SK-N-DZ (cell line): ENCODE results near the gene PRR22.
A peak's percentile ranks its signal among the peaks of the same experiment; 100 is the strongest.
"Not testable (repeated sequence)": the region's sequence is repeated elsewhere in the genome, so short reads cannot be mapped to it uniquely, and the experiment has no call there.

Source experiments
- DNase-seq: peaks from one replicate; pipeline ENCODE4 v3.0.0-alpha.2; 2015; ENCODE audit warnings: low spot score

The PRR22 gene

DNA sequence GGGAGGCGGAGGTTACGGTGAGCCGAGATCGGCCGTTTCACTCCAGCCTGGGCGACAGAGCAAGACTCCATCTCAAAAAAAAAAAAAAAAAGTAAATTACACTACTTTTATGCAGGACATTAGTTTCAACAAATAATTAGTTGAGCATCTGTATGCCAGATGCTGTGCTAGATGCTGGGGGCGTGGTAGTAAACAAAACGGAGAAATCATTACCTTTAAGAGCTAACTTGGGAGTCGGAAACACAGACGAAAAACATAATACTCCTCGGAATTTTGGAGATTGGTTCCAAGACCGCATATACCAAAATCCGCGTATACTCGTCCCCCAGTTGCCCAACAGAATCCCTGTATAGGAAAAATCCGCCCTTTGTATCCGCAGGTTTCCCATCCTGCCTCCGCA is 7.7 kb upstream of the PRR22 start:
- no peak for DNase-seq

DNA sequence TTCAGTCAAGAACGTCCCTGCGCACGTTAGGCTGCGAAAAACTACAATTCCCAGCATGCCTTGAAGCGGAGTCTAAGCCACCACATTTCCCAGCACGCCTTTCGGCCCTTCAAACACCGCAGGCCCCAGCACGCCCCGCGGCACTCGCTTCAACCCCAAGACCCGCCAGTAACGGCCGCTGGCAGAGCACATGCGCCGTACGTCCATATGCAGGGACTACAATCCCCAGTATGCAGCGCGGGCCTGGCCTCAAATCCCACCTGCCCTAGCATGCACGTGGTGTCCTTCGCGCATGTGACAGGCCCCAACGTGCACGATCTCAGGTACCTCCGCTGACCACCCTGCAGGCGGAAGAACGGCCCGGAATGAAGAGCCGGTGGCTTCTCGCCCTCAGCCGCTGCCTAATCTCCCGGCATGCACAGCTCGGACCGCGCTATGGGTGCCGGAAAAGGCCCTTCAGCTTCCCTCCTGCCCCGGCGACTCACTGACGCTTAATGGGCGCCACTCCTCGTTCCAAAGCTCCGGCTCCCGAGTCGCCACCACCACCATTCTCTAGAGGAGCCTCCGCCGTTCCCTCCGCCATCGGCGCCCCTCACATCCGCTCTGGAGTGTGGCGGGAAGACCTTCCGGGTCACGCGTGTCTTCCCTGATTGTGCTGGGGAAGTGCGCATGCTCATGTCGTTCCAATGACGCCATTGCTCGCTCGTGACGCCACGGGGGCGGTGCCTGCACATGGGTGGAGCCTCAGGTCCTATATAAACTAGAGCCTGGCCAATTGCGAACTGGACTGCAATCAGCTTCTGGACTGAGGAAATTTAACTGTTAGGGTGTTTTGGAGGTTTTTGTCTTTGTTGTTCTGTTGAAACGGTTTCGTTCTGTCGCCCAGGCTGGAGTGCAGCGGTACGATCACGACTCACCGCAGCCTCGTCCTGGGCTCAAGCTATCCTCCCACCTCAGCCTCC is 6.3 kb upstream of the PRR22 start, which contains the start of gene DUS3L:
Gene DUS3L (minus strand): TSS at position 605 of the 962 bp plus-strand sequence. CDS start 22 bp downstream, at position 583.
- DNase-seq, result peak; percentile 98

DNA sequence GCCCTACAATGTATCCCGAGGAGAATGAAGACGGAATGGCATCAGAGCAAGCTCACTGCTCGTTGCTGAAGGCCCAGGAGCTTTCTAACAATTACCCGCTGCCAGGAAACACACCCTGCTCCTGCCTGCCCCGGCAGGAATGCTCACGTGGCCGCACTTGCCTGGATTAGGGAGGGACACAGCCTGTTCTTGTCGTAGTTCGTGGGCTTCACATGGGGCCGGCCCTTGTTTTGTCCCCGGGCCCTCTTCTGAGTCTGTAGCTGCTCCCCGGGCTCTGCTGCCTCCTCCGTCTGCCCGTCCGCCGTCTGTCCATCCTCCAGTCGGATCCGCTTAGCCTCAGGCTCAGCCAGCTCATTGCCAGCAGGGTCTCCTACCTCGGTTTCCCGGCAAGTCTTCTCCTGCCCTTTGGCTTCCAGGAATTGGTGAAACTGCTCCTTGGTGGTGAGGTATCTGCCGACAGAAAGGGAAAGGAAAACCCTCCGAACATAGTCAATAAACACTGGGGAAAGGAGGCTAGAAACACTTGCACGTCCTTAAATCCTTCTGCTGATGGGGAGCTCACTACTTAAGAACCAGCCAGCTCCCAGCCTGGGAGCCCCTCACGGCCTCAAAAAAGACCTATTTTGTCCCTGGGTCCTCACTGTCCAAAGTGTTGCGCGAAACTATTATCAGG is 5.5 kb upstream of the PRR22 start:
- DNase-seq, result no peak

DNA sequence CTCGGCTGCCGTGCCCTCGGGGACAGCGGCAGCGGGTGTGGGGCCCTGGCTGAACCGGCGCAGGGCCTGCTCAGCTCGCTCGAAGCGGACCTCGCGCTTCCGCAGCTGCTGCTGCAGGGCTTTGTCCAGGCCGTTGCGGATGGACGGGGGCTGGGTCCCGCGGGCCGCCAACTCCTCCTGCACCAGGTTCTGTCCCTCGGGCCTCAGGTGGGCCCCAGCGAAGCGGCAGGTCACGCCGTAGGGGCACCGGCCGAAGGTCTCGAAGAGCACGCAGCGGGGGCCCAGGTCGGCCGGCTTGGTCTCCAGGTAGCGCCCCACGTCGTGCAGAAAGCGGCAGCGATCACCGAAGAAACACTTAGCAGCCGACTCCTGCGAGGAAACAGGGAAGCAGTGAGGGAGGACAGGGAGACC is 4.8 kb upstream of the PRR22 start:
- no peak for DNase-seq

DNA sequence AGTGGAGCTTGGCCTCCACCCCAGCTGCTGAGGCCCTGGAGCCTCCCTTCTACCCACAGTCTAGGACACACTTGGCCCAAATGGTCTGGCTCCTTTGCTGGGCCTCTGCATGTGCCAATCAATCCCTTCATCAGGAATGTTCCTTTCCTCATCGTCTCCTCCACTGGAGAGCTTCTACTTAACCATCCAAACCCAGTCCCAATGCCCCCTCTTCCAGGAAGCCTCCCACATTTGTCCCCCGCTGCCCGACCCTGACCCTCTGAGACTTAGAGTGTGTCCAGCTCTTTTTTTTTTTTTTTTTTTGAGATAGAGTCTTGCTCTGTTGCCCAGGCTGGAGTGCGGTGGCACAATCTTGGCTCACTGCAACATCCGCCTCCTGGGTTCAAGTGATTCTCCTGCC is 3.9 kb upstream of the PRR22 start:
- no peak for DNase-seq

DNA sequence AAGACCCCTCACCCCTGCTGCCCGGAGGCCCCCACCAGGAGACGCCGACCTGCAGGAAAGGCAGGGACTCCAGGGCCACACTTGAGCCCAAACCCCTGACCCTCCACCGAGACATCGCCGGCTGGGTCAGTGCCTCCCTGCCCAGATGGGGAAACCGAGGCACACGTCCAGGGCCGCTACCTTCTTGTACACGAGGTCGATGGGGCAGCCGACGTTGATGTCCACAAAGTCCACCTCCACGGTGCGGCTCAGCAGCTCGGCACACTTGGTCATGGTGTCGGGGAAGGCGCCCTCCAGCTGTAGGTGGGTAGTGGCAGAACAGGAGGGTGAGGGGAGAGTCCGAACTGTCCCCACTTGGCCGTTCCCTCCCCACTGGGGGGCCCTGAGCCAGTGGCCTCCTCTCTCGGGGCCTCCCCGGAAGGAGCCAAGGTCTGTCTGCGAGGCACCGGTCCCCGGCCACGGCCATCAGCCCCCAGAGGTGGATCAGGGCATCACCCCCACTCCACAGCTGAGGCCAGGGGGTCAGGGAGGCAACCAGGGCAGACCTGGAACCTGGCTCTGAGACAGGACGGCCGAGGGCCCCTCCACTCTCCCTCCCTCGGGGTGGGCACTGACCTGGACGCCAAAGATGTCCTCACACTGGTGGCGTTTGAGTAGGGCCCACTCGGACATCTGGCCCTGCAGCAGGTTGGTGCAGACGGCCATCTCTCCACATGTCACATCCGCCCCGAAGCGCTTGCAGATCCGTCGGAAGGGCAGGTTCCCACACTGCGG is 3.0 kb upstream of the PRR22 start:
- no peak for DNase-seq

DNA sequence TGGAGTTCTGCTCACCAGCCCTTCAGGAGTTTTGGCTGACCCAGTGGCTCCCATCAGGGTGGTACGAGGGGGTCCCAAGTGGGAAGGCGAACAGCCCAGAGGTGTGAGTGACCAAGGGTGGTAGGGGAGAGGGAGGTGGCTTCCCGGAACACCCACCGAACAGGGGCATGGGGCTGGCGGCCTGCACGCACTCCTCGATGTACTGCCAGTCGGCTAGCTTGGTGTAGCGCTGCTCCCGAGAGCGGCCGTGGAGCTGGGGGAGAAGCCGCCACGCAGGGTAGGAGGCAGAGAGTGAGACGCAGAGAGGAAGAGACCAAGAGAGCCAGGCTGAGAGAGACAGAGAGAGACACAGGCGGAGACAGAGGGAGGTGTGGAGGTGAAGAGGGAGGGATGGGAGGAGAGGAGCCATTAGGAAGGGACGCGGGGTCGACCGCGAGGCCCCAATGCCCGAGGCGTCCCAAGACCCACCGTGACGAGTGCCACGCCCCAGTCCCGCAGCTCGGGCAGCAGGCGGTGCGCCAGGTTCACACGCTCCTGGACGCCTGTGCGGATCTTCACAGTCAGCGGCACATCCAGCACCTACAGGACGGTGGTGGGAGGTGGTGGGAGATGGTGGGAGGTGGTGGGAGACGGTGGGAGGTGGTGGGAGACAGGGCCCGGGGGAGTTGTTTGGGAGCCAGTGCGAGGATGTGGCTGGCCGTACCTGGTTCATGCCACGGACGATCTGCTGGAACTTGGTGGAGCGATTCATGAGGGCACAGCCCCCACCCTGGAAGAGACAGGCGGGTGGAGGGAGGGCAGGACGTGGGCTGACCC is 2.3 kb upstream of the PRR22 start:
- DNase-seq, result no peak

DNA sequence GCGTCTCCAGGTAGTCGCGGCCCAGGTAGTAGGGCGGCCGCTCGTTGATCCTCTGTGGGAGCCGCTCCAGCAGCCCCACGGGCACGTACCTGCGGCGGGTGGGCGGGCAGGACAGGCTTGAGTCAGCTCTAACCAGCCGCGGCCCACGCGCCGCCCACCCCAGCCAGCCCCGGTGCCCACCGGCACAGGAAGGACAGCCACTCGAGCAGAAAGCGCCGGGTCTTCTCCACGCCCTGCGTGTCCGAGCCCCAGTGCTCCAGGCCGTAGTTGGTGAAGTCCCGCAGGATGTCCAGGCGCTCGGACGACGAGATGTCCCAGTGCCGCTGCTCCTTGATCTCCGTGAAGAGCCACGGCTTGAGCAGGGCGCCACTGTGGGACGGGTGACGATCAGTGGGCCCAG is 877 bp upstream of the PRR22 start:
- no peak for DNase-seq

DNA sequence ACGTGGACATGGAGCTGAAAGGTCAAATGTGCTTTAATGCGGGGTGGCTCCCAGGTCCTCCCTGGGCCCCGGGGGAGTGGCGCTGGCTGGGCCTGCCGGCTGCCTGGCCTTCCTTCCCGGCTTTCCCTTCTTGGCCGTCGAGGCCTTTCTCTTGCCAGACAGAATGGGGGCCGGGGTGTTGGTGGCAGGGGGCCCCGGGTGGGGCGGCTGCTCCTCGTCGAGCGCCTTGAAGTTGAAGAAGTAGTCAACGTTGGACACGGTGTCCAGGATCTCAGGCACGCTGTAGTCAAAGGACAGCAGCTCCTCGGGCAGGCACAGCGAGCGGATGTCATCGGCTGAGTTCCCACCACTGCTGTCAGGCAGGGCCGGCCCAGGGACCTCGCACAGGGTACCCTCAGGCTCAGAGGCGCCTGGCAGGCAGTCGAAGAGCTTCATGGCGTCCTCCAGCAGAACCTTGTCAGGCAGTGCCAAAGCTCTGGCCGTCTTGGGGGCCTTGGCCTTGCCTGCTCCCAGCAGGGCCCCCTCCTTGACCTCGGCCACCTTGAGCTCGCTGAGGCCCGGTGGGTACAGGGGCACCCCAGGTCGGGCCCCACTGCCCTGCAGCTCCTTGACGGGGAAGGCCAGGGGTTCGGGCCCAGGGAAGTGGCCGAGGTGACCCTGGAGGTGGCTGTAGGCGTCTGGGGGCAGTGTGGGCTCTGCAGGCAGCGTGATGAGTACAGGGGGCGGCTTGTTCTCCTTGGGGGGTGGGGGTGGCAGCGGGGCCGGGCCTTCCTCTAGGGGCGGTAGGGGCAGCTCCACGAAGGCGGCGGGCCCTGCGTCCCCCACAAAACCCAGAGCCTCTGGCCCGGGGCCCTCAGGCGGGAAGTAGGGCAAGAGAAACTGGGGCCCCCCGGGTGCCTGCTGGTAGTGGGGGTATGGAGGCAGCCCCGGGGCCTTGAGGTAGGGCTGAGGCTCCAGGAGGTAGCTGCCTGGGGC is 1.3 kb downstream of the PRR22 start:
- DNase-seq, result no peak

DNA sequence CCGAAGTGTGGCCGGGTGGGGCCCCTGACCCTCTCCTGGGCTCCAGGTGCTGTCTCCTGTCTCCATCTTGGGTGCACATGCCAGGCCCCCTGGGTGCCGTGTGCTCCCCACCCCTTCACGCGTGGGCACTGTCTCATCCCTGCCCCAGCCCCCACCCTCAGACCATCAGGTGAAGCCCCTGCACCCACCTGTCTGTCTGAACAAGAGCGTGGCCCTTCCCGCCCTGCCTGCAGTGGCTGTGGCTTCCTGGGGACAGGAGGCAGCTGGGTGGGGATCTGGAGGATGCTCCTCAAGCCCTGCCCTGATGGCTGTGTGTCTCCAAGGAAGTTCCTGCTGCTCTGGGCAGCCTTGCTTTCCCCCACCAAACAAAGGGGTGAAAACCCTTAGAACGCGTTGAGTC is 2.2 kb downstream of the PRR22 start:
- no peak for DNase-seq

DNA sequence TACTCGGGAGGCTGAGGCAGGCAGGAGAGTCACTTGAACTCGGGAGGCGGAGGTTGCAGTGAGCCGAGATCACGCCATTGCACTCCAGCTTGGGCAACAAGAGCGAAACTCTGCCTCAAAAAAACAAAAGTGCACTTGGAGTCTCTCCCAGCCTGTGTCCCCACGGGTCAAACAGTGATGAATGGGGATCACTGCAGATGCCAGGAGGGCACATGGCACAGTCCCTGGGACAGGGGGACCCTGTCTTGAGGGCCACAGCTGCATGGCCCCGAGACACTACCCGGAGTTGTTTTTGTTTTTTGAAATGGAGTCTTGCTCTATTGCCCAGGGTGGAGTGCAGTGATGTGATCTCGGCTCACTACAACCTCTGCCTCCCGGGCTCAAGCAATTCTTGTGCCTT is 3.6 kb downstream of the PRR22 start:
- DNase-seq, result not testable (repeated sequence)

DNA sequence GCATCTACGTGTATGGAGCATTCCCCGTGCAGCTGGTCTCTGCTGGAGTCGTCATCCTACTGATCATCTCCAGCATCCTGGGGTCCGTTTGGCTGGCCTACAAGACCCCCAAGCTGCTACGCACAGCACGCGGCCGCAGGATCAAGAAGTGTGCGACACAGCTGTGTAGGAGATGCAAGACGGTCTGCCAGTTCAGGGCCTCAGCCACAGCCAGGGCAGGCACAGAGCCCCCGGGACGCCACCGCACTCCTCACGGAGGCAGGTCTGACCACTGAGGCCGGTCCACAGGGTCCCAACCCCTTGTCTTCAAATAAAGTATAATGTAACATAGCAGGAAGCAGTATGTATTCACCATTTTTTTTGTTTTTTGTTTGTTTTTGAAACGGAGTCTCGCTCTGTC is 6.1 kb downstream of the PRR22 start:
- DNase-seq, result no peak

DNA sequence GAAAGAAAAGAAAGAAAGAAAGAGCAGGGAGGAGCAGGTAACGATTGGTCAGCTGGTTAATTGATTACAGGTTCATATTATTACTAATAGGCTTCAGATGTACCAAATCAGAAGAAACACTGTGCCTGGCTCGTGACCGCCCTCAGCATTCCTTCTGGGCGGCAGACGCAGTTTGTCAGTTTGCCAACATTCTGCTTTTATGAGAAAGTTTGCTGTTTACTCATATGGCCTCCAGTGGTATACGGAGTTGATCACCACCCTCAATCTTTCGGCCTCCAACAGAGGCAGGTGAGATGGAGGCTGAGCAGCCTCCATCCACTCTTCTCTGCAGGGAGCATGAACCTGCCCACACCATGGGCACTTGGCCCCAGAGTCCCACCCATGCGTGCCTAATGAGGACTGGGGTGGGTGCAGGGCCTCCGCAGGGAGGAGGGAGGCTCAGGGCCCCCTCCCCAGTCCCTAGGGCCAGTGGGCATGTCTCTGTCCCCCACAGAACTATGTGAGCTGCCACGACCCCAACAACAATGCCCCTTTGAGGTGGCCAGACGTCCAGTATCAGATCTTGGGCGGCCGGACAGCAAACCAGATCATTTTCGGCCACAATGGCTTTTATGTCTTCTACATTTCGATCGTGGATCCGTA is 8.8 kb downstream of the PRR22 start:
- no peak for DNase-seq

DNA sequence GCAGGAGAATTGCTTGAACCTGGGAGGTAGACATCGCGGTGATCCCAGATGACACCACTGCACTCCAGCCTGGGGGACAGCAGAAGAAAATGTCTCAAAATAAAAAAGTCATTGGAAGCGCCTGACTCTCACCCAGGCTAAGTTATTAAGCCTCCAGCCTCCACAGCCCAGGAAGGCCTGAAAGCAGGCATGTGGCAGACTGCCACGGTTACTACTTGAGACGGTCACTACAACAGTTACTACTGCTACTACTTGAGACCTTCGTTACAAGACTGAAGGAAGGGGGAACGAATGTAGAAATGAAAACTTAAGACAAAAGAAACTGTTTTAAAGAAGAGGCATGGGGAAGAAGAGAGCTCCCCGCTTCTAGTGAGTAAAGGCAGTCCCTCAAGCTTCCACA is 9.6 kb downstream of the PRR22 start:
- no peak for DNase-seq

DNA sequence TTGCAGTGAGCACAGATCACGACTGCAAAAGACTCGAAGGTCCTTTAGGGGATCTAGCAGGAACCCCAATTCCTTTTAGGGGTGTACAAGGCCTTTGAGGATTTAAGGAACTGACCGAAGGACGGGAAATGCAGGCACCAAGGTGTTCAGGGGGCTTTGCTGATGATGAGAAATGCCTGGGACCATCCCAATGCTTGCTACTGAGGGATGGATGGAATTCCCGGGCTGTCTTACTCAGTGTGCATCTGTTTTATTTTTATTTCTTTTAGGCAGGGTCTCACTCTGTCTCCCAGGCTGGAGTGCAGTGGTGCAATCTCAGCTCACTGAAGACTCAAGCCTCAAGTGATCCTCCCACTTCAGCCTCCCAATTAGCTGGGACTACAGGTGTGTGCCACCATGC is 11.3 kb downstream of the PRR22 start:
- no peak for DNase-seq

DNA sequence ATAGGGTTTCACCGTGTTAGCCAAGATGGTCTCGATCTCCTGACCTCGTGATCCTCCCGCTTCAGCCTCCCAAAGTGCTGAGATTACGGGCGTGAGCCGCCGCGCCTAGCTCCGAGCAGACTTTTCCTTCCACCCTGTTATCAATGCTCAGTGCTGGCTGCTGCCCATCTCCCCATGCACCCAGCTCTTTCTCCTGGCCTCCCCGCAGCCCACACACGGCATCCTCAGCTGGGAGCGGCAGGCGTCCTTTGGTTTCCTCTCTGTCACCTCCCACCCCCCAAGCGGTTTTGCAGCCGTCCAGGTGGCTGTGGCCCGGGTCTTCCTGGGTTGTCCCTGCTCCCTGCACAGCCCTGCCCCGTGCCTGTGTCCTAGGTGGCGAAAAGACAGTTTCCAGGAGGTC is 12.1 kb downstream of the PRR22 start:
- no peak for DNase-seq

DNA sequence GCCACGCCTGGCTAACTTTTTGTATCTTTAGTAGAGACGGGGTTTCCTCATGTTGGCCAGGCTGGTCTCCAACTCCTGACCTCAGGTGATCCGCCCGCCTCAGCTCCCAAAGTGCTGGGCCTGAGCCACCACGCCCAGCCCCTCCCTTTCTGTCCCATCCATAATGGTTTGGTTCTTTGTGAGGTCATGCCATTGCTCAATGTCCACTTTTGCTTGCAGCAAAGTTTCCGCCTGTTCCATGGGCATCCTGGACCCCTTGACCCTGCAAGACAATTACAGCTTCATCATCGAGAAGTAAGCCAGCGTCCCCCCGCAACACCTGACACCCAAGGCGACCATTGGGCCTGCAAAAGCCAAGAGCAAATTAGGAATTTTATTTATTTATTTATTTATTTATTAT is 16.6 kb downstream of the PRR22 start:
- DNase-seq, result no peak

DNA sequence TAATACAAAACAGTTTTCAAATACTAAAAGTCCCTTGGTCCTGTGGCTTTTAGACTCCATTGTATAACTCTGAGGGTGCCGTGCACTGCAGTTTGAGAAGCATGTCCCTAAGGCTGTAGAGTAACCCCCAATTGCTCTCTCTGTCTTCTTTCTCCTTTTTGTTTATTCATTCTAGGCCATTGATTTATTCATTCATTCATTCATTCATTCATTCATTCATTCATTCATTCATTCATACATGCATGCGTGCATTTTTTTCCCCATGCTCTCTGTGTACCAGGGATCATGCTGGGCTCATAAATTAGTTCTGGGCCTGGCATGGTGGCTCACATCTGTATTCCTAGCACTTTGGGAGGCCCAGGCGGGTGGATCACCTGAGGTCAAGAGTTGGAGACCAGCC is 19.3 kb downstream of the PRR22 start:
- DNase-seq, result no peak

DNA sequence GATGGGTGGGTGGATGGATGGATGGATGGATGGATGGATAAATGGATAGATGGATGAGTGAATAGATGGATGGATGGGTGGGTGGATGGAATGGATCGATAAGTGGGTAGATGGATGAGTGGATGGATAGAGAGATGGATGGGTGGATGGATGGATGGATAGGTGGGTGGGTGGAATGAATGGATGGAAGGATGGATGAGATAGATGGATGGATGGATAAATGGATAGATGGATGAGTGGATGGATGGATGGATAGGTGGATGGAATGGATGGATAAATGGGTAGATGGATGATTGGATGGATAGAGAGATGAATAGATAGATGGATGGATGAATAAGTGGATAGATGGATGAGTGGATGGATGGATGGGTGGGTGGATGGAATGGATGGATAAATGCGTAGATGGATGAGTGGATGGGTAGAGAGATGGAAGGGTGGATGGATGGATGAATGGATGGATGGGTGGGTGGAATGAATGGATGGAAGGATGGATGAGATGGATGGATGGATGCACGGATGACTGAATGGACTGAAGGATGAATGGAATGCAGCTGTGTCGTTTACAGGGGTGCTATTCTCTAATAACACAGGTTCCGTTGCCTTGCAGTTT is 21.8 kb downstream of the PRR22 start:
- no peak for DNase-seq
